Upper lobe of left lung (tissue), 4 donors: Measurements from ENCODE around the gene LZTR1.

ENCODE experiments used
- CTCF ChIP-seq, 6 experiments: fragments of 450-650 bp in 4 of 6; fragments of 200-600 bp in 2 of 6; sonication (generic) in 2 of 6; IDR thresholded peaks; one replicate each; pipeline ENCODE4 v1.5.1; 2016 to 2019; ENCODE audit warnings: antibody characterized with exemption in 6 of 6
- POLR2A ChIP-seq, 4 donors: fragments of 450-650 bp; IDR thresholded peaks; one replicate each; pipeline ENCODE4 v1.5.1; 2016 to 2017; ENCODE audit warnings: antibody characterized with exemption in 4 of 4, mild to moderate bottlenecking in 2 of 4
- POLR2AphosphoS5 ChIP-seq, 2 donors: sonication (generic); formaldehyde crosslinking; IDR thresholded peaks; one replicate each; pipeline ENCODE4 v1.5.1; 2017; ENCODE audit warnings: antibody characterized with exemption in 2 of 2

- TF ChIP-seq CTCF (IDR thresholded peaks at IDR 0.05) = no peak
- no peak for TF ChIP-seq POLR2AphosphoS5 (IDR thresholded peaks at IDR 0.05)
- no peak for TF ChIP-seq POLR2A (IDR thresholded peaks at IDR 0.05)
Measured at GRCh38 chr22:21016644-21017420, 34.7 kb downstream of the LZTR1 start.
